ENCODE results near the gene PPP1R1C. TPM values are rescaled to one million over a fixed set of nuclear protein-coding genes. Genes with fewer than 3 reads are reported as not detected.

The PPP1R1C gene
- total RNA-seq, 2 donors from 2014 or later, result 2.8 to 6.1 TPM

DNA sequence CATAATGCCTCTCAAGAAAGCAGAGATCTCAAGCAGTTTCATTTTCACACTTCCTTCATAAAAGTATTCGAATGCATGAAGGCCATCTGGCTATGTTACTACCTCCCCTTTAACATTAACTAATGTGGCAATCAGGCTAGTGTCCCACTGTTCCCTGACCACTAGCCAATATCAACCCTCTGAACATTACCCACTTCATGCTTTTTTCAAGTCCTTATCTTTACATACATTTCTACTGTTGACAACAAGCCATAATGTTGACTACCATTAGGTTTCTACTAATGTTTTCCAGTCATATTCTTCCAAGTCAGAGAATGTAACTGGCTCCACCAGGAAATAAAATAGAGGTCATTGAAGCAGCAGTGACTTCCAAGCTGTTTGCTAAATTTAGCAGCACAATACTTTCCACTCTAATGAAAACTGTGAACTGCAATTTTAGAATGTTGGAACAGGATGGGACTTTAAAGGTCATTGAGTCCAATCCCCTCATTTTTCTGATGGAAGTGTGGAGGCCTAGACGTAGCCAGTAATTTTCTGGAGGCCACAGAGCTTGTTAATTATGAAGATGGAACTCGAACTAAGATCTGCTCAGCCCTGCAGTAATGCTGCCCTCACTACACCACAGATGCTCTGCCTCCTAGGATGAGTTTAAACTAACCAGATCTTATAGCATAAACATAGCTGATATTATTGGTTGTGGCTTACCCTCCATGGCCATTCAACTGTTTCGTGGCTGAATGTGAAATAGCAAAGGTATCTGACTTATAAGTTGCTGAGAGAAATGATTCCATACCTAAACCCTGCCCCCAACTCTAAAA is 630 bp upstream of the PPP1R1C start:
- H3K4me3 Mint-ChIP-seq, result no peak overlapping the region
- no peak overlapping the region for H3K27ac ChIP-seq (ENCODE audit: low read depth, low read length)

DNA sequence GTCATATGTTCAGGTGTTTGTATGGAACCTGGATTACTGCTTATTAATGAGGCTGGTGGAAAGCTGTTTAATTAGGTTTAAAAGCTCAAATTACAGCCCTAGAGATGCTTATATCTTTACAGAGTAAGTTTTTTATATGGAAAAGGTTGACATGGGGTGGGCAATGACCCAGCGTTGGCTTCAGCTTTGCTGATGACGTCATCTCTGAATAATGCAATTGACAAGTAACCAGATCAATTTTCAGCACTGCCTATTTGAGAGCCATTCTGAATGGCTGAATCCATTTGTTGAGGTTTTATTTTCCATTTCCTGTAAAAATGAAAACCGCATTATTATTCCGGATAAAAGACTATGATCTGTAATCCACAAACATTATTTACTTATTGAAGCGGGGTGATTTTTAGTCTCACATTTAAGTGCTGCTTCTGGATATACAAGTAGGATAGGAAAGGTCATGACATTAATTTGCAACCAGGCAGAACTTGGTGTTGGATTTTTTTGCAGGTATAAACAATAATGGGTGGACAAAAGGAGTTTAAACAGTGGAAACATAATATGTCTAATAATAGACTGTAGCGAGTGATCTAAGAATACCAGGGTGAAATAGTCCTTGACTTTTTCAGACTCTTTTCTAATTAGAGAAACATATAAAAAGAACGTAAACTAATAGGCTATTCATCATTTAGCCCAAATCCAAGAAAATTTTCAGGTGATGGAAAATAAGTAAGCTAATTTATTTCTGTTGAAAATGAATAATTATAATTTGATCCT is 2.7 kb downstream of the PPP1R1C start:
- Mint-ChIP-seq H3K36me3 (ENCODE audit: low read depth) (no peaks in the 10 kb centered on the region), H3K27me3 (ENCODE audit: insufficient read depth) (no peaks in the 10 kb centered on the region), H3K4me1 (peaks cover 4% of the 10 kb centered on the region), H3K27ac (no peak overlapping the region), H3K4me3 (no peak overlapping the region), H3K9me3 (no peaks in the 10 kb centered on the region)
- Histone ChIP-seq H3K9me3 (ENCODE audit: control insufficient read depth, low read length) (no peaks in the 10 kb centered on the region), H3K4me3 (ENCODE audit: low read length) (no peak overlapping the region), H3K4me1 (ENCODE audit: control insufficient read depth, insufficient read depth, low read length) (no peaks in the 10 kb centered on the region), H3K27me3 (ENCODE audit: control insufficient read depth, insufficient read depth, low read length, poor library complexity, severe bottlenecking) (no peaks in the 10 kb centered on the region), H3K9ac (ENCODE audit: extremely low read depth, low read length, poor library complexity, severe bottlenecking) (no peak overlapping the region), H3K27ac (ENCODE audit: low read depth, low read length) (no peak overlapping the region), H3K36me3 (ENCODE audit: control insufficient read depth, insufficient read depth, low read length) (no peaks in the 10 kb centered on the region)
- TF ChIP-seq, protein P1, sequence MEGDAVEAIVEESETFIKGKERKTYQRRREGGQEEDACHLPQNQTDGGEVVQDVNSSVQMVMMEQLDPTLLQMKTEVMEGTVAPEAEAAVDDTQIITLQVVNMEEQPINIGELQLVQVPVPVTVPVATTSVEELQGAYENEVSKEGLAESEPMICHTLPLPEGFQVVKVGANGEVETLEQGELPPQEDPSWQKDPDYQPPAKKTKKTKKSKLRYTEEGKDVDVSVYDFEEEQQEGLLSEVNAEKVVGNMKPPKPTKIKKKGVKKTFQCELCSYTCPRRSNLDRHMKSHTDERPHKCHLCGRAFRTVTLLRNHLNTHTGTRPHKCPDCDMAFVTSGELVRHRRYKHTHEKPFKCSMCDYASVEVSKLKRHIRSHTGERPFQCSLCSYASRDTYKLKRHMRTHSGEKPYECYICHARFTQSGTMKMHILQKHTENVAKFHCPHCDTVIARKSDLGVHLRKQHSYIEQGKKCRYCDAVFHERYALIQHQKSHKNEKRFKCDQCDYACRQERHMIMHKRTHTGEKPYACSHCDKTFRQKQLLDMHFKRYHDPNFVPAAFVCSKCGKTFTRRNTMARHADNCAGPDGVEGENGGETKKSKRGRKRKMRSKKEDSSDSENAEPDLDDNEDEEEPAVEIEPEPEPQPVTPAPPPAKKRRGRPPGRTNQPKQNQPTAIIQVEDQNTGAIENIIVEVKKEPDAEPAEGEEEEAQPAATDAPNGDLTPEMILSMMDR (conservative IDR thresholded peaks at IDR 0.05), result no peak
- no peak for DNase-seq
- WGBS, 2 experiments (ENCODE audit: insufficient coverage in 1 of 2, insufficient read length in 1 of 2), result 74 to 77% methylated on average over 3 to 7 of the region's 7 CpGs

More for the DNA sequence above, 630 bp upstream of the PPP1R1C start:
- 87 to 90% methylated on average over 2 to 4 of the region's 4 CpGs for WGBS, 2 experiments (ENCODE audit: insufficient coverage in 1 of 2, insufficient read length in 1 of 2)
- no peak overlapping the region for H3K27ac Mint-ChIP-seq
- no peaks in the 10 kb centered on the region for H3K9me3 Mint-ChIP-seq
- TF ChIP-seq, protein P1 (conservative IDR thresholded peaks at IDR 0.05), result no peak
- Histone ChIP-seq H3K27me3 (ENCODE audit: control insufficient read depth, insufficient read depth, low read length, poor library complexity, severe bottlenecking) (no peaks in the 10 kb centered on the region), H3K4me1 (ENCODE audit: control insufficient read depth, insufficient read depth, low read length) (no peaks in the 10 kb centered on the region), H3K4me3 (ENCODE audit: low read length) (no peak overlapping the region), H3K36me3 (ENCODE audit: control insufficient read depth, insufficient read depth, low read length) (no peaks in the 10 kb centered on the region), H3K9ac (ENCODE audit: extremely low read depth, low read length, poor library complexity, severe bottlenecking) (no peak overlapping the region), H3K9me3 (ENCODE audit: control insufficient read depth, low read length) (no peaks in the 10 kb centered on the region)
- no peaks in the 10 kb centered on the region for H3K4me1 Mint-ChIP-seq
- no peak for DNase-seq
- no peaks in the 10 kb centered on the region for H3K36me3 Mint-ChIP-seq (ENCODE audit: low read depth)
- no peaks in the 10 kb centered on the region for H3K27me3 Mint-ChIP-seq (ENCODE audit: insufficient read depth)

DNA sequence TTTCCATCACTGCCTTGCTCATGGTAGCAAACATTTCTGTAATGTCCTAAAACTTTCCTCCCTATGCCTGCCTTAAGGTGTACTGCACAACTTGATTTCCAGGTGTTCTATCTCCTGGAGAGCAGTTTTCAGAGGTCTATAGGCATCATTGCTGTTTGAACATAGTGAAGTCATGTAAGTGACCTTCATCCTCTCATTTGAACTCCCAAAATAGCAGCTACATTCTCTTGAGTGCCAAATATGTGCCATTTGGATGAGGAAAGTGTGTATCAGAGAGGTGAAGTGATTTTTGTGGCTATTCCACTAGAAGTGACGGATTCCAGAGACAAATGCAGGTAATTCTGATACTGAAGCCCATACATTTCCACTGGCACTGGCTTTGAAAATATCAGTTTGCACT is 3.4 kb downstream of the PPP1R1C start:
- H3K4me3 ChIP-seq (ENCODE audit: low read length), result no peak overlapping the region
- no peaks in the 10 kb centered on the region for H3K36me3 ChIP-seq (ENCODE audit: control insufficient read depth, insufficient read depth, low read length)
- H3K9me3 Mint-ChIP-seq, result no peaks in the 10 kb centered on the region
- no peak overlapping the region for H3K27ac ChIP-seq (ENCODE audit: low read depth, low read length)
- no peaks in the 10 kb centered on the region for H3K4me1 ChIP-seq (ENCODE audit: control insufficient read depth, insufficient read depth, low read length)
- H3K9ac ChIP-seq (ENCODE audit: extremely low read depth, low read length, poor library complexity, severe bottlenecking), result no peak overlapping the region
- whole genome bisulfite sequencing, 2 experiments (ENCODE audit: insufficient coverage in 1 of 2, insufficient read length in 1 of 2), result 94 to 100% methylated on average over 1 of the region's 1 CpG
- no peak for DNase-seq
- H3K4me3 Mint-ChIP-seq, result no peak overlapping the region
- H3K9me3 ChIP-seq (ENCODE audit: control insufficient read depth, low read length), result no peaks in the 10 kb centered on the region
- no peaks in the 10 kb centered on the region for H3K36me3 Mint-ChIP-seq (ENCODE audit: low read depth)
- peaks cover 4% of the 10 kb centered on the region for H3K4me1 Mint-ChIP-seq
- H3K27ac Mint-ChIP-seq, result no peak overlapping the region
- TF ChIP-seq, protein P1 (conservative IDR thresholded peaks at IDR 0.05), result no peak
- no peaks in the 10 kb centered on the region for H3K27me3 ChIP-seq (ENCODE audit: control insufficient read depth, insufficient read depth, low read length, poor library complexity, severe bottlenecking)
- H3K27me3 Mint-ChIP-seq (ENCODE audit: insufficient read depth), result no peaks in the 10 kb centered on the region
